HCT116 (cell line): ENCODE results near the gene OPRD1.

ENCODE experiments used
- CEBPB ChIP-seq: IDR thresholded peaks from 2 replicates; pipeline ENCODE4 v1.6.1; 2012; ENCODE audit warnings: low read depth
- FOSL1 ChIP-seq: IDR thresholded peaks from 2 replicates; pipeline ENCODE4 v1.6.1; 2012; ENCODE audit warnings: low read depth
- POLR2A ChIP-seq: IDR thresholded peaks from 2 replicates; pipeline ENCODE4 v1.7.0; 2011; ENCODE audit warnings: borderline replicate concordance; ENCODE audit not compliant: insufficient read depth, insufficient read length; ENCODE audit errors: extremely low read depth
- POLR2AphosphoS5 ChIP-seq: IDR thresholded peaks from 2 replicates; pipeline ENCODE4 v1.6.1; 2011; ENCODE audit warnings: mild to moderate bottlenecking, low read depth, low read length, moderate library complexity
- RAD21 ChIP-seq: IDR thresholded peaks from 2 replicates; pipeline ENCODE4 v1.6.1; 2012; ENCODE audit warnings: low read depth, mild to moderate bottlenecking
- ZNF274 ChIP-seq: fragments of 200-500 bp; sonication (Bioruptor generic); IDR thresholded peaks from 2 replicates; pipeline ENCODE4 v1.6.1; 2014; ENCODE audit warnings: mild to moderate bottlenecking, low read depth, low read length, inconsistent platforms
- TF ChIP-seq, protein P1 (sequence below), 3 experiments: fragments of 200-600 bp in 1 of 3; sonication (generic) in 1 of 3; IDR thresholded peaks in 2 of 3; conservative IDR thresholded peaks in 1 of 3; 2 replicates each; pipeline ENCODE4 v1.5.1; 2012 to 2017; ENCODE audit warnings: low read depth in 2 of 3, low read length in 2 of 3, antibody characterized with exemption in 1 of 3, borderline replicate concordance in 1 of 3, control low read depth in 1 of 3, mild to moderate bottlenecking in 1 of 3, mixed read lengths in 1 of 3, mixed run types in 1 of 3, moderate library complexity in 1 of 3; ENCODE audit not compliant: insufficient read depth in 1 of 3
- TF ChIP-seq, protein P2 (sequence below): IDR thresholded peaks from 2 replicates; pipeline ENCODE4 v1.6.1; 2012; ENCODE audit warnings: low read depth
- TF ChIP-seq, protein P3 (sequence below): IDR thresholded peaks from 2 replicates; pipeline ENCODE4 v1.6.1; 2012

DNA sequence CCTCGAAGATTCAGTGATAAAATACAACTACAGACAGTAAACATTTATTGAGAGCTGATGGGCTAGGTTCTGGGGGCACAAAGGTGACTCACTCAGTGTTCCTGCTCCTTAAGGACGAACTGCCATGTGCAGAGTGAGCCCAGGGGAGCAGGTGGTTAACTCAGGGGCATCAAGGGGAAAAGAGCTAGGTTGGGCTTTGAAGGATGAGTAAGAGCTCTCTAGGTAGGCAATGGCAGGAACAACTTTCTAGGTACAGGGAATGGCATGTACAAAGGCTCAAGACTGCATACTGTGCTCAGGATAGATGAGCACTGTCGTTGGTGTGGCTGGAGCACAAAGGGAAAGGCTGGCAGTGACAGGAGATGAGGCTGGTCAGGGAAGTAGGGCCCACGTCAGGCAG is 85.8 kb downstream of the OPRD1 start:
- TF ChIP-seq, protein P1, sequence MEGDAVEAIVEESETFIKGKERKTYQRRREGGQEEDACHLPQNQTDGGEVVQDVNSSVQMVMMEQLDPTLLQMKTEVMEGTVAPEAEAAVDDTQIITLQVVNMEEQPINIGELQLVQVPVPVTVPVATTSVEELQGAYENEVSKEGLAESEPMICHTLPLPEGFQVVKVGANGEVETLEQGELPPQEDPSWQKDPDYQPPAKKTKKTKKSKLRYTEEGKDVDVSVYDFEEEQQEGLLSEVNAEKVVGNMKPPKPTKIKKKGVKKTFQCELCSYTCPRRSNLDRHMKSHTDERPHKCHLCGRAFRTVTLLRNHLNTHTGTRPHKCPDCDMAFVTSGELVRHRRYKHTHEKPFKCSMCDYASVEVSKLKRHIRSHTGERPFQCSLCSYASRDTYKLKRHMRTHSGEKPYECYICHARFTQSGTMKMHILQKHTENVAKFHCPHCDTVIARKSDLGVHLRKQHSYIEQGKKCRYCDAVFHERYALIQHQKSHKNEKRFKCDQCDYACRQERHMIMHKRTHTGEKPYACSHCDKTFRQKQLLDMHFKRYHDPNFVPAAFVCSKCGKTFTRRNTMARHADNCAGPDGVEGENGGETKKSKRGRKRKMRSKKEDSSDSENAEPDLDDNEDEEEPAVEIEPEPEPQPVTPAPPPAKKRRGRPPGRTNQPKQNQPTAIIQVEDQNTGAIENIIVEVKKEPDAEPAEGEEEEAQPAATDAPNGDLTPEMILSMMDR (IDR thresholded peaks at IDR 0.05 in 2 of 3, conservative IDR thresholded peaks at IDR 0.05 in 1 of 3; ENCODE audit: borderline replicate concordance in 1 of 3, insufficient read depth in 1 of 3, low read depth in 2 of 3, low read length in 2 of 3), result no peak
- no peak for TF ChIP-seq CEBPB
- TF ChIP-seq RAD21, result no peak
- no peak for TF ChIP-seq ZNF274
- TF ChIP-seq POLR2AphosphoS5, result no peak
- no peak for TF ChIP-seq POLR2A
- TF ChIP-seq, protein P2, sequence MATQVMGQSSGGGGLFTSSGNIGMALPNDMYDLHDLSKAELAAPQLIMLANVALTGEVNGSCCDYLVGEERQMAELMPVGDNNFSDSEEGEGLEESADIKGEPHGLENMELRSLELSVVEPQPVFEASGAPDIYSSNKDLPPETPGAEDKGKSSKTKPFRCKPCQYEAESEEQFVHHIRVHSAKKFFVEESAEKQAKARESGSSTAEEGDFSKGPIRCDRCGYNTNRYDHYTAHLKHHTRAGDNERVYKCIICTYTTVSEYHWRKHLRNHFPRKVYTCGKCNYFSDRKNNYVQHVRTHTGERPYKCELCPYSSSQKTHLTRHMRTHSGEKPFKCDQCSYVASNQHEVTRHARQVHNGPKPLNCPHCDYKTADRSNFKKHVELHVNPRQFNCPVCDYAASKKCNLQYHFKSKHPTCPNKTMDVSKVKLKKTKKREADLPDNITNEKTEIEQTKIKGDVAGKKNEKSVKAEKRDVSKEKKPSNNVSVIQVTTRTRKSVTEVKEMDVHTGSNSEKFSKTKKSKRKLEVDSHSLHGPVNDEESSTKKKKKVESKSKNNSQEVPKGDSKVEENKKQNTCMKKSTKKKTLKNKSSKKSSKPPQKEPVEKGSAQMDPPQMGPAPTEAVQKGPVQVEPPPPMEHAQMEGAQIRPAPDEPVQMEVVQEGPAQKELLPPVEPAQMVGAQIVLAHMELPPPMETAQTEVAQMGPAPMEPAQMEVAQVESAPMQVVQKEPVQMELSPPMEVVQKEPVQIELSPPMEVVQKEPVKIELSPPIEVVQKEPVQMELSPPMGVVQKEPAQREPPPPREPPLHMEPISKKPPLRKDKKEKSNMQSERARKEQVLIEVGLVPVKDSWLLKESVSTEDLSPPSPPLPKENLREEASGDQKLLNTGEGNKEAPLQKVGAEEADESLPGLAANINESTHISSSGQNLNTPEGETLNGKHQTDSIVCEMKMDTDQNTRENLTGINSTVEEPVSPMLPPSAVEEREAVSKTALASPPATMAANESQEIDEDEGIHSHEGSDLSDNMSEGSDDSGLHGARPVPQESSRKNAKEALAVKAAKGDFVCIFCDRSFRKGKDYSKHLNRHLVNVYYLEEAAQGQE, result no peak
- no peak for TF ChIP-seq FOSL1
- TF ChIP-seq, protein P3, sequence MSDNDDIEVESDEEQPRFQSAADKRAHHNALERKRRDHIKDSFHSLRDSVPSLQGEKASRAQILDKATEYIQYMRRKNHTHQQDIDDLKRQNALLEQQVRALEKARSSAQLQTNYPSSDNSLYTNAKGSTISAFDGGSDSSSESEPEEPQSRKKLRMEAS, result no peak
